Measurements from ENCODE around the gene SERP1.
"Not testable (repeated sequence)": the region's sequence is repeated elsewhere in the genome, so short reads cannot be mapped to it uniquely, and the experiment has no call there.

Gene SERP1

GRCh38 chr3:150538324-150539208 lies 7.7 kb downstream of the SERP1 start:
- no peak for DNase-seq

DNA sequence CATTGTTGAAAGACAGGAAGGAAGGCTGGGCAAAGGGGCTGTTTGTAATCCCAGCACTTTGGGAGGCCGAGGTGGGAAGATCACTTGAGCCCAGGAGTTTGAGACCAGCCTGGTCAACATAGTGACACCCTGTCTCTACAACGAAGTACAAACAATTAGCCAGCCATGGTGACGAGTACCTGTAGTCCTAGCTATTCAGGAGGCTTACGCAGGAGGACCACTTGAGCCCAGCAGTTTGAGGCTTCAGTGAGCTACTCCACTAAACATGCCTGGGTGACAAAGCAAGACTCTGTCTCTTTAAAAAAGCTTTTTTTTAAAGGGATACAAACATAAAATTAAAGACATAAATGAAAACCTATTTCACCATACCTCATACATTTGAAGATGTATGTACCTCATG lies 11.1 kb downstream of the SERP1 start:
- DNase-seq: no peak

DNA sequence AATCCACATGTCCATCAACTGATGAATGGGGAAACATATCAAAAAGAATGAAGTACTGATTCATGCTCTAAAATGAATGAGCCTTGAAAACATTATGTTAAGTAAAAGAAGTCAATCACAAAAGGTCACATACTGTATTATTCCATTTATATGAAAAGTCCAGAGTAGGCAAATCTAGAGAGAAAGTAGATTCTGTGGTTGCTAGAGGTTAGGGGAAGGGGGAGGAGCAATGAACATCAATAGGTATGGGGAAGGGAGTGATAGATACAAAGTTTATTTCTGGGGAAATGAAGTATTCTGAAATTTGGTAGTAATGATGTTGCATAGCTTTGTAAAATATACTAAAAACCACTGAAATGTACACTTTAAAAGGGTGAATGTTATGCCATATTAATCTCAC lies 14.5 kb downstream of the SERP1 start:
- no peak for DNase-seq

- peak; percentile 12 for DNase-seq
Measured at GRCh38 chr3:150528354-150528797, 17.9 kb downstream of the SERP1 start.

DNA sequence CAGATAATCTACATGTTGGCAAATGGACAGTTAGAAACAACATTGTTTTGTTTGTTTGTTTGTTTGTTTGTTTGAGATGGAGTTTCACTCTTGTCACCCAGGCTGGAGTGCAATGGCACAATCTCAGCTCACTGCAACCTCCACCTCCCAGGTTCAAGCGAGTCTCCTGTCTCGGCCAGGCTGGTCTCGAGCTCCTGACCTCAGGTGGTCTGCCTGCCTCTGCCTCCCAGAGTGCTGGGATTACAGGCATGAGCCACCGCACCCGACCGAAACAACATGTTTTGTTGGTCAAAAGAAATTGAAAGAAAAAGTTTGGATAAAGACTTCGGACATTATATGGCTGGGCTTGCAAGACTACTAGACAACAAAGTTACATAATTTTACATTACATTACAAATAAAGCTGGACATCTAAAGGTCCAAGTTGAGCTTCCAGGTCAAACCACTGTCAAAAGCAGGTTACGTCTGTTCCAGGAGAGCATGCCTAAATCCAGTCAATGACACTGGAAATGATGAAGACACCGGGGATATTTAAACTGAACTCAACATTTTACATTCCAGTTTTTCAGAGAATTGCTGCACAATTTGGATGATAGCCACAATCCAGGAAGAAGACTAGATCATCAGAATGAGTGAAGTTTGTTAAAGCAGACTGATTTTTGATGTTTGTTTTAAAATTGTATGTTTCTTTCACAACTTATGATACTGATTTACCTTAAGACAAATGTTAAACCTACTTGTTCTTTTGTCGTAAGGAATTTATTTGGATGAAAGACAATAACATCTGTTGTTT lies 18.6 kb downstream of the SERP1 start:
- DNase-seq: no peak

GRCh38 chr3:150523538-150523937 lies 22.8 kb downstream of the SERP1 start:
- DNase-seq: no peak

DNA sequence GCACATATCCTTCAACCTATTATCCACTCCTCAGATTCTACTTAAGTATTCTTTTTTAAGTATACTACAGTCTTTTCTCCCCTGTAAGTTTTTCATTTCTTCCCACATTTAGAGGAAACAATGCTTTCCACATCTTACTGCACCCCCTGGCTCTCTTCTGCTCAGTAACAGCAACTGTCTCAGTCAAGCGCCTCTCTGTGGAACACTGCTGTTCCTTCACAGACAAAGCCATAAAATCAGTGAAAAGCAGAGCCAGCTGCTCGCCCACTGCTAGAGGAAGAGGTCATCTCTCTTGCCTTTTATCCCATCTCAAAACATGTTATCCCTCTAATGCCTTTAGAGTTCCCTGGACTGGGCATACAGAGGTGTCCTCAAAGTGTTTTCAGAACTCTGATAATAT lies 24.8 kb downstream of the SERP1 start:
- DNase-seq: no peak

DNA sequence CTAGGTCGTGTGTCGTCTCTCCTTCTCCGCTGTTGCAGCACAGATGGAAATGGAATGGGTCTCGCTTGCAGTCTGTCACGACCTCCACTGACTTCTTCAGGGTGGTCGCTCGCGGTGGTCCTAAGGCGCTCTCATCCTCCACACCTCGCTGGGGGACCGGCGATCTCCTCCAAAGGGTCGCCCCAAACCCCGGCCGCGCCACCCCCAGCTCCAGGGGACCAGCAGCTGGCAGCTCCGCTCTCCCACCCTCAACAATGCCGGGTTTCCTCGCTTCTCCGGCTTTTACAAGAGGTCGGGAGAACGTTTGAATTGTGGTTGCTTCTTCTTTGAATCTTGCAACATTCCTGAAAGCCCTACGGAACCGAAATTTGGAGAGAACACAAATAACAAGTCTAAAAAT lies 25.9 kb downstream of the SERP1 start:
- no peak for DNase-seq

GRCh38 chr3:150519026-150519425 lies 27.3 kb downstream of the SERP1 start:
- DNase-seq: no peak

DNA sequence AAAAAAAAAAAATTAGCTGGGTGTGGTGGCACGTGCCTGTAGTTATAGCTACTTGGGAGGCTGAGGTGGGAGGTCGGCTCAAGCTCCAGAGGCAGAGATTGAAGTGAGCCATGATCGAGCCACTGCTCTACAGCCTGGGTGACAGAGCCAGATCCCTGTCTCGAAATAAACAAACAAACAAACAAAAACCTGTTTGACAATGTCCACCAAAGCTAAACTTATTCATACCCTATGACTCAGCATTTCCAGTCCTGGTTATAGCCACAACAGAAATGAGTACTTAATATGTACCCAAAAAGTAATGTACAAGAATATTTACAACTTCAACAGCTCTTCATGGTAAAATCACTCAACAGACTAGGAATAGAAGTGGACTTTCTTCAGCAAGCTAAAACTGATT lies 31.1 kb downstream of the SERP1 start:
- no peak for DNase-seq

GRCh38 chr3:150511122-150511821 lies 35.0 kb downstream of the SERP1 start:
- DNase-seq: no peak

- DNase-seq: no peak
Measured at GRCh38 chr3:150509780-150510179, 36.5 kb downstream of the SERP1 start.

GRCh38 chr3:150508401-150508800 lies 37.9 kb downstream of the SERP1 start:
- no peak for DNase-seq

DNA sequence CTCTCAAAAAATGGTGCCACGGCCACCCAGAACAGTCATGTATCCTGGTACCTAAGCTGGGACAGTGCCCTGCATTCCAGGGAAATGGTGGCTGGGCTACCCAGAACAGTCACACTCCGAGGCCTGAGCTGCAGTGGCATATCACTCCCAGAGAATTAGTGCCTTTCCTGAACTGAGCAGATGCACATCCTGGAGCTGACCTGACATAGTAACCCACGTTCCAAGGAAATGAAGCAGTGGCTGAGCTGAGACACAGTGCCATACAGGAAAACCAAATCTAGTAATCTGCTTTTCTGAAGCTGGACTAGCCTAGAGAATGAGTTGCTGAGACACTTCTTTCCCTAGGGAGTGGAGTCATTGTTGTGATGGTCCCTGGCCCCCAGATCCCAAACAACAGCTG lies 41.8 kb downstream of the SERP1 start:
- no peak for DNase-seq

GRCh38 chr3:150503402-150504099 lies 42.7 kb downstream of the SERP1 start:
- no peak for DNase-seq

DNA sequence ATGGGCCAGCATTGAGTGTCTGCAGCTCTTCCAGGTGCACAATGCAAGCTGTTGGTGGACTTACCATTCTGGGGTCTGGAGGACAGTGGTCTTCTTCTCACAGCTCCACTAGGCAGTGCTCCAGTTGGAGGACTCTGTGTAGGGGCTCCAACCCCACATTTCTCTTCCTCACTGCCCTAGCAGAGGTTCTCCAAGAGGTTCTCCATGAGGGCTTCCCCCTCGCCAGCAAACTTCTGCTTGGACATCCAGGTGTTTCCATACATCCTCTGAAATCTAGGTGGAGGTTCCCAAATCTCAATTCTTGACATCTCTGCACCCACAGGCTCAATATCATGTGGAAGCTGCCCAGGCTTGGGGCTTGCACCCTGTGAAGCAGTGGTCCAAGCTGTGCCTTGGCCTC lies 45.3 kb downstream of the SERP1 start:
- DNase-seq: not testable (repeated sequence)

DNA sequence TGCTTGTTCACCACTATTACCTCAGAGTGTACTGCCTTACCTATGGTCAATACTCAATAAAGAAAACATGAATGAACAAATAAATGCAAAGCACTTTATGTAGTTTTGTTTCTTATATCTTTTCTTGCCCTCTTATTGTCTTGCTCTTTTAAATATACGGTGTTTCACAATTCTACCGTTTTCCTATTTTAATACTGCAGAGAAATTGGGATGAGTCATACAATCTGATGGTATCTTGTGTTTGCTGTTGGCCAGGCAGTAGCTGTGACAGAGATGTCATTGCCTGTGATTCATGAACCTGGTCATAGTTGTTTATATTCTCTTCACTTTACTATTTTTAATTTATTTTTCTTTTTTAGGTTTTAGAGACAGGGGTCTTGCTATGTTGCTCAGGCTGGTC lies 48.3 kb downstream of the SERP1 start:
- no peak for DNase-seq

DNA sequence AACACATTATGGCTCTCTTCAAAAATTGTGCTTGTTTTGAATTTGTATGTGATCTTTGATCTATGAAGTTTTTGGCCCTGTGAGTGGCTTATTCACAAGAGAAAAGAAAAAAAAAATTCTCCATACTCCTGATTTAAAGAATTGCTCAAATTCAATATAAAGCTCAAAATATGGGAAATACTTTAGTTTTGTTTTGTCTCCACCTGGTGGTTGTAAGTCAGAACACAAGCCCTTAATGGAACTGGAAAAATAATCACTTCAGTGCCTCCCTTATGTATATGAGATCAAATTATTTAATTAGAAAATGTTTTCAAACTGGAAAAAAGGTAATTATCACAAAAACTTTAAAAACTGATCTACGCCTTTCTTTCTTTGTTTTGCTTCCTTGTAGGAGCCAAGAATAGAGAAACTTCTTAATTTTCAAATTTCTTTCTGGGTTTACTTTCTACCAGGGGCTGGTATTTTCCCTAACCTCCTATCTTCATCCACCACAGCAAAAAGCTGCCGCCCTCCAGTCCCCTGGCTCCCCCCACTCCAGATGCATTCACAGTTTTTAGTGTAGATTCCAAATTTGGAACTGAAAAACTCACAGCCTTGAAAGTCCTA lies 50.6 kb downstream of the SERP1 start:
- DNase-seq: peak; percentile 77

DNA sequence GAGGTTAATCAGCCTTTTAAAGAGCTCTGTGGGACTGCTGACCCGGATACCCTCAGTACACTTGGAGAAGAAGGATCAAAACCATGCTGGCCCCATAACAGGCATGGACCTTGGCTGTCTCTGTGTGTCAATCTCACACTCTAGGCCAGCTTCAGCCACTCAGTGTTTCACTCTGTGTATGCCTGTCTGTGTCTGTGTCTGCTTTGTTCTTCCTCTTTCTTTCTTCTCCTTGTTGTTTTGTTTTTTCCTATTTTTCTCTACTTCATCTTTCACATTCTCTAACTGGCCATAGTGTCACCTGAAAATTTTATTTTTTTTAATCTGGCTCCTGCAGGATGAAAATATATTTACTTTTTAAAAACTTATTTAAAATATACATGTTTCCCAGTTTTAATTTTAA lies 51.1 kb downstream of the SERP1 start:
- peak; percentile 3 for DNase-seq

DNA sequence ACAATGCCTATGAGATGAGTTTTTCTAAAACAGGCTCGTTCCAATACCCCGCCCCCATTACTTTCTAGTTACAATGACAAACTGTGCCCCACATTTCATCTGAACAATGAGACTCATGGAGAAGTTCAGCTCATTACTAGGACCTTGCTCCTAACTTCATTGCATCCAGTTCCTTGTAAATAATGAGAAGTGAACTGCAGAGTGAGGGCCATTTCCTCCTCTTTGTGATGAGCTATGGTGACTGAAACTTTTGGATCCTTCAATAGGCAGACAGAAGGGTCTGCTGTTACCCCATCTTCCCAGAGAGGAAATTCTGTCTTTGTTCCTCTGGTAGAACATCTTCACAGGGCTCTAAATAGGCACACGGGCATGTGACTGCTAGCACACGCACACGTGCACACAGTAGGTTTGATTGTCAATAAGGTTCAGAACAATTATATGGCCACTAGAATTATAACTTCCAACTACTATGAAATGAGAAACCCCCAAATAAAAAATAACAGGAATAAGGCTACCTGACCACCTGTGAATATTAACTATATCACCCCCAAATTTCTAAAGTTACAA lies 51.8 kb downstream of the SERP1 start:
- DNase-seq: peak; percentile 1

Measured in midbrain (tissue), 1 donor.